ENCODE measurements around the gene ARHGAP44.

Gene ARHGAP44

DNA sequence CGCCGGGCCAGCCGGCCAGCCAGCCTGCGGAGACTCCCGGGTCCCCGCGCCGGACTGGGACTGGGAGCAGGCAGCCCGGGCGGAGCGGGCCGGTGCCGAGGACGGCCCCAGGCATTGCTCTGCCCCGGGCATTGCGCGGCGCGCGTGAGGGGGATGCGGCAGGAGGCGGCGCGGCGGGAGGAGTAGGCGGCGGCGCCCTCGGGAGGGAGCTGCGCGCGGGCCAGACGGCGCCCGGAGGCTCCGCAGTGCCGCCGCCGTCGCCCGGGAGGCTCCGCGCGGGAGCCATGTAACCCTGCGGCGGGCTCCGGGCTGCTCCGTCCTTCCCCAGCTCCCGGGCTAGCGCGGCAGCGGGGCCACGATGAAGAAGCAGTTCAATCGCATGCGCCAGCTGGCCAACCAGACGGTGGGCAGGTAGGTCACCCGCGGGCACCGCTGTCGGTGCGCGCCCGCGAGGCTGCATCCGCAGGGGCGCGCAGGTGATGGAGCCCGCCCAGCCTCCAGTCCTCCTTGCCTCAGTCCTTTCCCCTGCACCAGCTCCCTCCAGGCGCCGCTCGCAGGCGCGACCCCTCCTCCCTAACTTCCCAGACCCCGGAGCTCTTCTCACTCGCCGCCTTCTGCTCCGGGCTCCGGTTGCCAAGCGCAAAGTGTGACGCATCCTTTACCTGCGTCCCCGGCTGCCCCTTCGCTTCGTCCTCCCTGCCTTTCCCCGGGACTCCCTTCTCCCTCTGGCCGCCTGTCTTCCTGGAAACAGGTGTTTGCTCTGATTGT lies at the start of gene ARHGAP44:
Gene ARHGAP44 (plus strand): TSS at position 18 of the 768 bp plus-strand sequence. CDS start 341 bp downstream, at position 359.
- DNase-seq (ENCODE audit: low spot score) = peak; percentile 88

DNA sequence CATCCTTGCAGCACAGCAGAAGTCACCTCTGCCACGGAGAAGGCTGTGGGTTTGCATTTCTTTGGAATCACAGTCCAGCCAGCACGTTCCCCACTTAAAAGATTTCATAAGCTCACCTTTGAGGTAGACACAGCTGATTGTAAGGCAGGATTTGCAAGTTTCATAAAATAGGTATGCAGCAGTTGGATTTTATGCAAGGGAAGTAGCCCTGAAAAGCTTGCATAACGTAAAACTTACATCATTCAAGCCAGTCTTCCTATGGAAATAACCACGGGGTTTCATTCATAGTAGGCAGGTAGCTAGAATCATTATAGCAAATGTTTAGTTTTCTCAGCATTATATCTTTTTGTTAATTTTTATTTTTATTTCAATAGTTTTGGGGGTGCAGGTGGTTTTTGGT lies 49.8 kb upstream of the ARHGAP44 start:
- no peak for DNase-seq (ENCODE audit: low spot score)

DNA sequence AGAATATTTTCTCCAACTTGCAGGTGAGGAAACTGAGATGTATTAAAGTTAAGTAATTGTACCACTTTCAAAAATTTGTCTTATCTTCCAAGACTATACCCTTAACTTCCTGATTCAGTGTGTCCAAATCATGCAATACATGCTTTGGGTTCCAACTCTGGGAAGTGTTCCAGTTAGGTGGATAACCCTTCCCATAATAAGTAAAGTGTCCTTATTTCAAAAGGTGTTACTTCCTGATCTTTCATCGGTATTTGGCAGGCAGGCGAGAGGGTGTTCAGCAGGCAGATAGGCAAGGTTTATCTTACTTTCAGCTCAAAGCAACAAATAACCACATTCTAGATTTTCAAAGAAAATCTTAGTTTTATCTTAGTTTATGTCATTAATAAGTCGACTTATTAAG lies 46.3 kb upstream of the ARHGAP44 start:
- DNase-seq (ENCODE audit: low spot score) = no peak

GRCh38 chr17:12744298-12744697 lies 45.0 kb upstream of the ARHGAP44 start:
- no peak for DNase-seq (ENCODE audit: low spot score)

DNA sequence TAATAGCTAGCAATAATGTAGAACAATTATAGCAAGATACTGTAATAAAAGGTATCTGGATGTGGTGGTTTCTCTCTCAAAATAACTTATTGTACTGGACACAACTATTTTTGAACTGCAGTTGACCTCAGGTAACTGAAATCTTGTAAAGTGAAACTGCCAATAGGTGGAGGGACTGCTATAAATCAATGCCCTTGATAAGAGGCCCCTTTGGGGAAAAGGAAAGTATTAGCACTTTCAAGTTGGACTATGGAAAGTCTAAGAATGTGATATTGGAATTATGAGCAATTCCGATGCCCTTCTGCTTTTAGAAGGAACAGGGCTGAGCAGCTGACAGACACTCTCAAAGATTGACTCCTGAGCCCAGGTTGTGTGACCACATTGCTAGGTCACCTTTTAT lies 44.5 kb upstream of the ARHGAP44 start:
- DNase-seq (ENCODE audit: low spot score) = no peak

GRCh38 chr17:12745486-12745885 lies 43.8 kb upstream of the ARHGAP44 start:
- DNase-seq (ENCODE audit: low spot score) = no peak

GRCh38 chr17:12756786-12757185 lies 32.5 kb upstream of the ARHGAP44 start:
- DNase-seq (ENCODE audit: low spot score) = no peak

DNA sequence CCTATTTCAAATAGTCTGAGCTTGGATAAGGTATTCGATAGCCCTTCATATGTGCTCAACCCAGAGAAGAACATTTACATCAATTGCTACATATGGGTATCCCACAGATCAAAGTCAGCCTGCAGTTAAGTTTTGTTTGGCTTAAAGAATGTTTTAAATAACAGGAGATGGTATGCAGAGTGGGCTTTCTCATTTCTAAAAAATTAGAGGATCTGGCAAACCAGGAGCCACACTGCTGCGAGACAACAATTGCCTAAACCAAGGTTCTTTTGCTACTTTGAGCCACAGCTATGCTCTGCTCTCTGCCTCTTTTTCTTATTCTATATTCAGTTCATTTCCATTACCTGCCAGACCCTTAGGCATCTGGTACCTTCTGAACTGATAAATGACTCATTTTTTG lies 30.2 kb upstream of the ARHGAP44 start:
- no peak for DNase-seq (ENCODE audit: low spot score)

DNA sequence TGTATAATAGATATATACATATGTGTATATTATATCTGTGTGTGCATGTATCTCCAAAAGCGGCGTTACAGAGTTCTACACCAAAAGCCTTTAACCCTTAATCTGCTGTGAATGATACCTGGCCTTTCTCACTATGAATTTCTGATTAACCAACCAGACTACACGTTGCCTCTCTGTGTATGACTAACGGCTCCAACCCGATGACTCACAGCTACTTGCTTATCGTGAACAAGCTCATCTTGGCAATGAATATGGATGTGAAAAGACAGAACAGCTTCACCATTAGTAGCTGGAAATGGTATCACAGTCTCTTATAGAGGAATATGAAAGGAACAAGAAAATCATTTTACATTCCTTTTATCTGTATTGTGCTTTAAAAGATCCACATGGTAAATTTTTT lies 23.8 kb upstream of the ARHGAP44 start:
- no peak for DNase-seq (ENCODE audit: low spot score)

DNA sequence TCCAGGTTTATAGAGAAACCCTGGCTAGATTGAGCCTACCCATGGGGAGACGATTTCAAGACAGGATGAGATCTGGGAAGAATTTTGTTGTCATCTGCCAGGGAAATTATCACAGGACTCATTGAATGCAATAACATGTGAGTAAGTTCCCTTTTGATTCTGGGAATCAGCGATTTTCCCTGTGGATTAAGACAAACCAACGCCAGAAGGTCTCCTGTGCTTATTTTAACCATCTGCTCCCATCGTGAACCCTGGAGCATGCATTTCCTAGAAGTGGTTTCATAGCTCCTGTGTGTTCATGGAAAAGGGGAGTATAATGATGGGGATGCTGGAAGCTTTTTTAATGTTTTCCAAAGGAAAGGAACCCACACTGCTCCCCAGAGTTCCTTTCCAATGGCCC lies 21.0 kb upstream of the ARHGAP44 start:
- no peak for DNase-seq (ENCODE audit: low spot score)

- DNase-seq (ENCODE audit: low spot score) = no peak
Observed at GRCh38 chr17:12769981-12770380, 19.3 kb upstream of the ARHGAP44 start.

DNA sequence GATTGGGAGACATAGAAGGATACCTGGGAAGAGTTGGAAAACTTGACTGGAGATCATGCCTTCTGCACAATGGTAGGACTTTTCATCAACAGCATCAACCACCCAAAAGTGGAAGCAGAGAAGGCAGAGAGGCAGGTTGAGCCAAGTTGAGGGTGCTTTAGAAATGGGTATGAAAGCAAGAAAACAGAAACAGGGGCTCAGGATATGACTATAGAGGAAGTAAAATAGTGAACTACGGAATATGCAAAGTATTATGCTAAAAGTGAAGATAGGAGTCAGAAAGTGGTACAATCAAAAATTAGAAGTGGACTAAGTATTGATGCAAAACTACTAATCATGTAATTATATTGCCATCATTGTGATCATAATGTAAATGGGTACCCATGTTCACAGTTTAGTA lies 16.1 kb upstream of the ARHGAP44 start:
- DNase-seq (ENCODE audit: low spot score) = no peak

GRCh38 chr17:12789075-12789480 lies 220 bp upstream of the ARHGAP44 start:
- no peak for DNase-seq (ENCODE audit: low spot score)

- peak; percentile 31 for DNase-seq (ENCODE audit: low spot score)
Observed at GRCh38 chr17:12790249-12791106, 1.2 kb downstream of the ARHGAP44 start.

DNA sequence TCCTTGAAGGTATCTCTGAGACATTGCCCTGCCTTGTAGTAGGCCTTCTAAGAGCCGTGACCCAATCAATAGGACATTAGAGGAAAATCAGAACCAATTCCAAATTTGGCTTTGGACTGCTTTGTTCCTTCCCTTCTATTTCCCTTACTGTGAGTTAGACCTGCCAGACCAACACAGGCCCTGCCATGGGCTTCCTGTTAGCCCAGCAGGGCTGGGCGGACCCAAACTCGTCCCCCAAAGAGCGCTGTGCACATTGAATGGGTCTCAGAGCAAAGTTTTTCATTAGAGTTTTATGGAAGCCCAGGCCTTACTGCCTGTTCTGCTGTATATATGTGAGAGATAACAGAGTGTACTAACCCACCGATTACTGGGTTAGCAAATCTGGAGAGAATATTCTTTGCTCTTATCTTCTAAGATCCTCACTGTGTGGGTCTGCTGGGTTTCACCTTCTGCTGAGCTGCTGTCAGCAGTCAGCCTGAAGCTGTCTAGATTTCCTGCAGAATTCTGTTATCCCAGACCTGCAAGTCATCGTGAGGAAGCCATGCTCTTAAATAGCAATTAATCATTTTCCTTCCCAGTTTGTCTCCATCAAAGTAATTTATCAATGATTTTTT lies 5.7 kb downstream of the ARHGAP44 start:
- DNase-seq (ENCODE audit: low spot score) = no peak

DNA sequence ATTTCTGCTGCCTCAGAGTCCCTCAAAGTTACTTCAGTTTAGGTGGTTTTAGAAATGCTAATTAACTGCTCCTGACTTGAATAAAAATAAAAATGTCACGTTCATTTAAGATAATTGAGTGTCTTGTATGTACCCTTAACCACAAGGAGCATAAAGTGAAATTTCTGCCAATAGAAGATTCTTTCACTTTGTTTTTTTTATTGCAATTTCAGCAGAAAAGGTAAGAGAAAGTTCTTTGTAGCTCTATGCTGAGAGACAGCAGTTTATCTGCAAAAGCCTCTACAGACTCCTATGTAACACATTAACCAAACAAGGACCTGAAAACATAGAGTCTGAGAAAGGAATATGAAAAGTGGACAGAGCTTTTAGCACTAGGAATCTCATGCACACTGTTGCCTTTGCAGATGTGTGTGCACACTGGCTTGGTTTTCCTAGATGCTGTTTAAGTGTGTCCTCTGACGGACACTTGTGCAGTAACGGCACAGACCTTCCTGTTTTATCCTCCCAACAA lies 11.6 kb downstream of the ARHGAP44 start:
- no peak for DNase-seq (ENCODE audit: low spot score)

DNA sequence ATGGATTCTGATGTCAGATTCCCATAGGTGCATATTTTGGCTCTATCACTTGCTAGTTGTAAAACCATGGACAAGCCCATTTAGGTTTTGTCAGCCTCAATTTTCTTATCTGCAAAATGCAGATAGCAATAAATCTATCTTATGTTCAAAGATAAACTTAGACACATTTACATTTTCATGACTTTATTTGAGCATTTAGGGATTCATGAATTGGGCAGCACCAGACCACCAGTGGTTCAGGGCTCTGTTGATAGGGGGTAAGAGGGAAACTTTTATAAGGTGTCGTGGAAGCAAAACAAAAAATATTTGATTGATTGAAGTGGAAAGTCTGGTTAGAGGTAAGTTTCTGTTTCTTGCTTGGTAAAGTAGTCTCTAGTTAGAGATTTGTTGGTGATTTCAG lies 17.3 kb downstream of the ARHGAP44 start:
- no peak for DNase-seq (ENCODE audit: low spot score)

DNA sequence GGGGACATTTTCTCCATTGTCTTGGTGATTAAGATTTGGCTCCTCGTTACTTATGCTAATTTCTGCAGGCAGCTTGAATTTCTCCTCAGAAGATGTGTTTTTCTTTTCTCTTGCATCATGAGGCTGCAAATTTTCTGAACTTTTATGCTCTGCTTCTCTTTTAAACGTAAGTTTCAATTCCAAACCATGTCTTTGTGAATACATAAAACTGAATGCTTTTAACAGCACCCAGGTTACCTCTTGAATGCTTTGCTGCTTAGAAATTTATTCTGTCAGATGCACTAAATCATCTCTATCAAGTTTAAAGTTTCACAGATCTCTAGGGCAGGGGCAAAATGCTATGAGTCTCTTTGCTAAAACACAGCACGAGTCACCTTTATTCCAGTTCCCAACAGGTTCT lies 19.4 kb downstream of the ARHGAP44 start:
- no peak for DNase-seq (ENCODE audit: low spot score)

DNA sequence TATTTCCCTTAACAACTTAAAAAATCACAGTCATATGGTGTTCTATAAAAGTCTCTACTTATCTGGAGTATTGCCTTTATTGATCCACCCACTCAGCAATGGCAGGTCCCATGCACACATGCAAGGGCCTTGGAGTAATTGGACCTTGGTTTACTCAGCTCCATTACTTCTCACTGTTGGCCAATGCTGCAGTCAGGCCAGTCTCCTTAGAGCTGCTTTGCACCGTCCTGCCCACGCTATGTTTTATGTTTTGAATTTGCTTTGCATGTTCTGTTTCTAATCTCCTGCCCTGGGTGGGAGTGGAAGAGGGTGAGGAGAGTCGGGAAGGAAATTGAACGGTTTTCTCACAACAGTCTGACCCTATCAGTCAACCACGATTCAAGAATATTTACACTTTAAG lies 23.6 kb downstream of the ARHGAP44 start:
- DNase-seq (ENCODE audit: low spot score) = no peak

DNA sequence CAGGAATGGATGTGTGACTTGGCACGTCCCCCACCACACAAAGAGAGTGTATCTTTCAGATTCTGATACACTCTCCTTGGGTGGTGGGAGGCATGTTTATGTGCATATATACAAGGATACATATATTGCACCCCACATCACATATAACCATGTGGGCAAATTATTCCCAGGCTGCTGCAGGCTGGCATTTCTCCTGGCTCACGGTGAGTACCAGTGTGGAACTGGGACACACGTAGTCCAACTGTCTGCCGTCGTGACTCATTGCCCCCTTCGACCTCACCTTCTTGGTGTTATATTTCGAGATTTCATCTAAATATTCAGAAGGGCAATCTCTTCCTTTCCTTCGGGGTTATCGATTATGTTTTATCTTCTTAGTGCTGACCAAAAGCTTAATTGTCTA lies 24.4 kb downstream of the ARHGAP44 start:
- no peak for DNase-seq (ENCODE audit: low spot score)

- no peak for DNase-seq (ENCODE audit: low spot score)
Observed at GRCh38 chr17:12814718-12815117, 25.4 kb downstream of the ARHGAP44 start.

- no peak for DNase-seq (ENCODE audit: low spot score)
Observed at GRCh38 chr17:12815642-12816141, 26.4 kb downstream of the ARHGAP44 start.
